Neuron (in vitro differentiated cells): Measurements from ENCODE around the gene LRRC49.

Experiments used
- H2AFZ ChIP-seq: one replicate; pipeline ENCODE4 v1.6.1; 2013; ENCODE audit warnings: low read depth, mild to moderate bottlenecking, inconsistent platforms, low read length, moderate library complexity
- H3K27me3 ChIP-seq: one replicate; pipeline ENCODE4 v1.6.1; 2013; ENCODE audit warnings: low read length; ENCODE audit not compliant: insufficient read depth
- H3K36me3 ChIP-seq: one replicate; pipeline ENCODE4 v1.6.1; 2013; ENCODE audit warnings: low read length; ENCODE audit not compliant: insufficient read depth
- H3K4me1 ChIP-seq: one replicate; pipeline ENCODE4 v1.6.1; 2013; ENCODE audit warnings: low read length; ENCODE audit not compliant: insufficient read depth
- H3K4me3 ChIP-seq: 2 replicates; pipeline ENCODE4 v1.5.1; 2013; ENCODE audit warnings: mild to moderate bottlenecking, low read length, moderate library complexity
- H3K9me3 ChIP-seq: one replicate; pipeline ENCODE4 v1.6.1; 2013; ENCODE audit warnings: low read length

Gene LRRC49

GRCh38 chr15:70954171-70954570 is 61.5 kb downstream of the LRRC49 start:
- Histone ChIP-seq H2AFZ (no peak overlapping the region), H3K9me3 (no peaks in the 10 kb centered on the region), H3K4me1 (no peaks in the 10 kb centered on the region), H3K4me3 (no peak overlapping the region), H3K27me3 (no peaks in the 10 kb centered on the region), H3K36me3 (no peaks in the 10 kb centered on the region)

- H3K4me1 ChIP-seq, result no peaks in the 10 kb centered on the region
- no peak overlapping the region for H2AFZ ChIP-seq
- no peaks in the 10 kb centered on the region for H3K36me3 ChIP-seq
- no peak overlapping the region for H3K4me3 ChIP-seq
- H3K27me3 ChIP-seq, result no peaks in the 10 kb centered on the region
- no peaks in the 10 kb centered on the region for H3K9me3 ChIP-seq
Measured at GRCh38 chr15:70954733-70955132, 62.1 kb downstream of the LRRC49 start.

- Histone ChIP-seq H3K4me3 (no peak overlapping the region), H3K4me1 (no peaks in the 10 kb centered on the region), H2AFZ (no peak overlapping the region), H3K9me3 (no peaks in the 10 kb centered on the region), H3K36me3 (no peaks in the 10 kb centered on the region), H3K27me3 (no peaks in the 10 kb centered on the region)
Measured at GRCh38 chr15:70955151-70955550, 62.5 kb downstream of the LRRC49 start.

DNA sequence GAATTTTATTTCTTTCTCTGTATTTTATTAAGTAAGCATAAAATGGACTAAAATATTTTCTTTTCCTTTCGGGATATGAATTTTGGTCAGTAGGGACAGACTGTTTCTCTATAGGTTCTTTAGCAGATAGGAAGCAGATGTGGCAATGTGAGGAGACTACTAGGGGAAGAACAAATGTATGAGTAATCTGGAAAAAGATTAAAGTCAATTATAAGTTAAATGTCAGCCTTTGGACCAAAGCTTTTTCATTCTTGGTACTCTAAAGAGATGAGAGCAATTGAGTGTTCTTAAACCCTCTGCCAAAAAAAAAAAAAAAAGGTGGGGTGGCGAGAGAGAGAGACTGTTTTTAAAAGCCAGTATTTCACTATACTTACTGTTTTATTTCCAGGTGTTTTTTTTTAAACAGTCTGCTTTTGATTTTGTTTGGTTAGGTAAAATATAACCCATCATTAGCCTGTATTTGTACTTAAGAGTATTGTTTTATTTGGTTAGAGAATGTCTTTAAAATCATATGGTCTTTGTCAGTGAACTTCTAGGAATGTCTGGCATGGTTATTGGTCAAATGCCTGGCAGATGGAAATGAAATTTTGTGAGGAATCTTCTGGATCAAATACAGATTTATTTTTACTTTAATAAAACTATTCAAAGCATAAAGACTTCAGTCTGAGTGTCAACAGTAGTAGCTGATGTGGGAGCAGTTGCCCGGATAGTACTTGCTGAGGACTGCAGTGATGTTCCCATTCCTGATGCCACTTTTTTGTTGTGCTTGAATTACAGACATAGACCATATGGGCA is 63.8 kb downstream of the LRRC49 start:
- H3K27me3 ChIP-seq, result no peaks in the 10 kb centered on the region
- no peak overlapping the region for H3K4me3 ChIP-seq
- H3K9me3 ChIP-seq, result peaks cover 1% of the 10 kb centered on the region
- no peaks in the 10 kb centered on the region for H3K36me3 ChIP-seq
- H2AFZ ChIP-seq, result no peak overlapping the region
- no peaks in the 10 kb centered on the region for H3K4me1 ChIP-seq

DNA sequence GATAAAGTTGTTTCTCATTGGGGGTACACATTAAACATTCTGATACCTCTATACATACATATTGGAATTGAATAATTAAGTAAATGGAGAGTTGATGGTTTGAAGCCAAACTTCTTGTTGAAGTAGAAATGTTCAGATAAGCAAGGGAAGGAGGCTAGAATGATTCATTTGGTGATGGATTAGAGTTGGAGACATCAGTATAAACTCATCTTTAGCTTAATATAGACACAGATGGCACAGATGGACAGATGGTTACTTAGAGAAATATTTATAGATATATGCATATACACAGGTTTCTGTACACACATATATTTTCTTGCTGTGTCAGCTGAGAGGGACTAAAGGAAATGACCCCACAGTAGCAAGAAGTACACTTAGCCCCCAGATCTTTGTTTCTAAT is 69.5 kb downstream of the LRRC49 start:
- no peaks in the 10 kb centered on the region for H3K36me3 ChIP-seq
- no peak overlapping the region for H3K4me3 ChIP-seq
- no peak overlapping the region for H2AFZ ChIP-seq
- no peaks in the 10 kb centered on the region for H3K27me3 ChIP-seq
- peaks cover 4% of the 10 kb centered on the region for H3K4me1 ChIP-seq
- peaks cover 4% of the 10 kb centered on the region for H3K9me3 ChIP-seq

DNA sequence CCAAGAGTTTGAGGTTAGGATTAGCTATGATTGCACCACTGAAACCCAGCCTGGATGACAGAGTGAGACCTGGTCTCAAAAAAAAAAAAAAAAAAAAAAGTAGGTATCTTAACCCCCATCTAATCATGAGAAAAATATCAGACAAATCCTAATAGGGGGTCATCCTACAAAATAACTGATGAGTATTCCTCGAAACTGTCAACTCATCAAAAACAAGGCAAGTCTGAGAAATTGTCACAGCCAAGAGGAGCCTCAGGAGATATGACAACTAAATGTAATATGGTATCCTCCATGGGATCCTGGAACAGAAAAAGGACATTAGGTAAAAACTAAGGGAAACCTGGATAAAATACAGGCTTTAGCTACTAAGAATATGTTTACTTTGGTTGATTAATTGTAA is 70.6 kb downstream of the LRRC49 start:
- no peak overlapping the region for H3K4me3 ChIP-seq
- H3K4me1 ChIP-seq, result peaks cover 4% of the 10 kb centered on the region
- H2AFZ ChIP-seq, result no peak overlapping the region
- H3K27me3 ChIP-seq, result no peaks in the 10 kb centered on the region
- H3K36me3 ChIP-seq, result no peaks in the 10 kb centered on the region
- peaks cover 4% of the 10 kb centered on the region for H3K9me3 ChIP-seq

DNA sequence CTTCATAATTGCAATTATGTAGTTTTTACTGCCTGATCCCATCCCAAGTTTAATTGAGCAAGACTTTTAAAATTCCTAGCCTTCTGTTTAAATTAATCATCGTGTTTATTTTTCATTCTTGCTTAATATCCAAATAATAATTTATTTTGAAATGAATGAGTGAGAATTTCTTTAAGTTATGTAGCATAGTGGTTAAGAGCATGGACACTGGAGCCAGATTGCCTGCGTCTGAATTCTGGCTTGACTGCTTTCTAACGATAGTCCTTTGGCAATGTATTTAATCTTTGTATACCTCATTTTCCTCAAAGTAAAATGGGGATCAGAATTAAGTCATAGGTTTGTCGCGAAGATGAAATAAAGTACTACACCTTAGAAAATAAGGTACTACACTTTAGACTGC is 71.4 kb downstream of the LRRC49 start:
- no peaks in the 10 kb centered on the region for H3K36me3 ChIP-seq
- H3K4me1 ChIP-seq, result peaks cover 4% of the 10 kb centered on the region
- H3K9me3 ChIP-seq, result peaks cover 4% of the 10 kb centered on the region
- no peak overlapping the region for H3K4me3 ChIP-seq
- no peak overlapping the region for H2AFZ ChIP-seq
- no peaks in the 10 kb centered on the region for H3K27me3 ChIP-seq

DNA sequence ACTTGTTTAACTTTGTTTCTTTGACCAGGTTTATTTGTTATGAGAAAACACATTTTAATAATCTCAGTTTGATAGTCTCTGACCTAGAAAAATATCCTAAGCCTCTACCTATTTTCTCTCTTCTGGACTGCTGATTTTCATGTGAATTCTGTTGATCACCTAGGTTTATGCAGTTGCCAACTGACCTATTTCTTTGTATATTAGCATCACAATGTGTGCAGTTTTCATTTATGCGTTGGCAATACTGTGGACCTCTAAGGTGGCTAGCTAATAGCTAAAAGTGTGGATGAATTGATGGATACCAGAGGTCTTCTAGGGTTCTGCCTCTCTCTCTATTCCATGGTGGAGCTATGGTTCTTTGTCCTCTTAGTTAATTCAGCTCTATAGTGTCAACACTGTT is 72.1 kb downstream of the LRRC49 start:
- H3K4me3 ChIP-seq, result no peak overlapping the region
- peaks cover 4% of the 10 kb centered on the region for H3K9me3 ChIP-seq
- H3K4me1 ChIP-seq, result peaks cover 4% of the 10 kb centered on the region
- no peaks in the 10 kb centered on the region for H3K36me3 ChIP-seq
- H2AFZ ChIP-seq, result no peak overlapping the region
- no peaks in the 10 kb centered on the region for H3K27me3 ChIP-seq

DNA sequence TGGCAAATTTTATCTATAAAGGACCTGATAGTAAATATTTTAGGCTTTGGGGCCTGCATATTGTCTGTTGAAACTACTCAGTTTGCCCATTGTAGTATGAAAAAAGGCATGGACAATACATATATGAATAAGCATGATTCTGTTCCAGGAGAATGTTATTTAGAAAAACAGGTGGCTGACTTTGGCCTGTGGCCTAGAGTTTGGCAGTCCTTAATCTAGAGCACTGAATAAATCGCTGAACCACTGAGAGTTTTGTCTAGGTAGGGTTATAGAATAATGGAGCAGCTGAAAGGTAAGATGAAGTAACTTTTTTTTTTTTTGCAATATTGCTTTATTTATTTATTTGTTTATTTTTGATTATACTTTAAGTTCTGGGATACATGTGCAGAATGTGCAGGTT is 75.0 kb downstream of the LRRC49 start:
- H2AFZ ChIP-seq, result no peak overlapping the region
- no peaks in the 10 kb centered on the region for H3K27me3 ChIP-seq
- H3K36me3 ChIP-seq, result no peaks in the 10 kb centered on the region
- H3K4me1 ChIP-seq, result peaks cover 4% of the 10 kb centered on the region
- no peaks in the 10 kb centered on the region for H3K9me3 ChIP-seq
- H3K4me3 ChIP-seq, result no peak overlapping the region

- no peak overlapping the region for H3K4me3 ChIP-seq
- peaks cover 6% of the 10 kb centered on the region for H3K9me3 ChIP-seq
- H3K36me3 ChIP-seq, result no peaks in the 10 kb centered on the region
- no peak overlapping the region for H2AFZ ChIP-seq
- H3K27me3 ChIP-seq, result no peaks in the 10 kb centered on the region
- H3K4me1 ChIP-seq, result no peaks in the 10 kb centered on the region
Measured at GRCh38 chr15:70974004-70974832, 81.6 kb downstream of the LRRC49 start.

DNA sequence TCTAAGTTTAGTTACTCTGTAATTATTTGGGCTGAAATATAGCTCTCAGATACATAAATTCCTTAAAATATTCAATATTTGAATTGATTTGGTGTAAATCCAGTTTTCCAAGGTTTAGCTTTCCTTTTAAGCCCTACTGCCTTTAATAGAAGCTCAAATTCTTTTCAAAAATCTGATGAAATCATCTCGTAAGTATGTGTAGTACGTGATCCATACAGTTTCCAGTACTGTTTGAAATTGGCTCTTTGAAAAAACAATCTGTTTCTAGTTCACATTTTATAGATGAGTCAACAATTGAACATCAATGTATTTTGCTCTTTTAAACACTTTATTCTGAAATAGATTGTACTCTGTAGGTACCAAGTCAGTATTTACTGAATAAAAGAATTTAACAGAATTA is 84.2 kb downstream of the LRRC49 start:
- Histone ChIP-seq H3K27me3 (no peaks in the 10 kb centered on the region), H3K4me1 (no peaks in the 10 kb centered on the region), H3K4me3 (no peak overlapping the region), H3K9me3 (peaks cover 6% of the 10 kb centered on the region), H3K36me3 (no peaks in the 10 kb centered on the region), H2AFZ (no peak overlapping the region)

- Histone ChIP-seq H3K27me3 (no peaks in the 10 kb centered on the region), H3K4me1 (no peaks in the 10 kb centered on the region), H3K36me3 (peaks cover 9% of the 10 kb centered on the region), H2AFZ (no peak overlapping the region), H3K9me3 (peaks cover 16% of the 10 kb centered on the region), H3K4me3 (no peak overlapping the region)
Measured at GRCh38 chr15:70995383-70995970, 102.9 kb downstream of the LRRC49 start.

GRCh38 chr15:70998319-70998718 is 105.7 kb downstream of the LRRC49 start:
- no peaks in the 10 kb centered on the region for H3K4me1 ChIP-seq
- H3K4me3 ChIP-seq, result no peak overlapping the region
- H2AFZ ChIP-seq, result no peak overlapping the region
- H3K9me3 ChIP-seq, result peaks cover 4% of the 10 kb centered on the region
- H3K36me3 ChIP-seq, result peaks cover 5% of the 10 kb centered on the region
- no peaks in the 10 kb centered on the region for H3K27me3 ChIP-seq
